WTC11 (cell line): Measurements from ENCODE around the gene PLXNC1. TPM values are rescaled to one million over a fixed set of nuclear protein-coding genes. Genes with fewer than 3 reads are reported as not detected.

Experiments
- ATAC-seq: fragments of 200-7000 bp; cut with Tn5 transposase; 2 replicates; pipeline ENCODE4 v1.10.0; 2021; ENCODE audit warnings: mild to moderate bottlenecking, moderate library complexity
- CTCF ChIA-PET: fragments of 300-600 bp; sonication (Branson Sonifier 250); formaldehyde crosslinking; loops from one replicate; lab custom pipeline; 2021; ENCODE audit warnings: antibody characterized with exemption; lab: Charles Lee
- POLR2A ChIA-PET: fragments of 350-600 bp; sonication (Branson Sonifier 250); formaldehyde crosslinking; loops from one replicate; lab custom pipeline; 2021; ENCODE audit warnings: antibody characterized with exemption; lab: Charles Lee
- DNase-seq: peaks from one replicate; pipeline ENCODE4 v3.0.0; 2021; ENCODE audit warnings: low spot score
- H3K27ac Mint-ChIP-seq: 2 replicates; pipeline ENCODE4 v1.8.0; 2021; ENCODE audit warnings: mixed read lengths
- H3K27me3 Mint-ChIP-seq: 2 replicates; pipeline ENCODE4 v1.8.0; 2021; ENCODE audit warnings: low read depth, mild to moderate bottlenecking, moderate library complexity, mixed read lengths
- H3K36me3 Mint-ChIP-seq: 2 replicates; pipeline ENCODE4 v1.8.0; 2021; ENCODE audit warnings: mixed read lengths
- H3K4me1 Mint-ChIP-seq: 2 replicates; pipeline ENCODE4 v1.8.0; 2022; ENCODE audit warnings: mixed read lengths
- H3K4me3 Mint-ChIP-seq: 2 replicates; pipeline ENCODE4 v1.8.0; 2021; ENCODE audit warnings: mild to moderate bottlenecking, moderate library complexity, mixed read lengths
- H3K9me3 Mint-ChIP-seq: 2 replicates; pipeline ENCODE4 v1.8.0; 2021; ENCODE audit warnings: mixed read lengths
- AFF4 ChIP-seq: sonication (generic); formaldehyde crosslinking; IDR thresholded peaks from 2 replicates; pipeline ENCODE4 v1.8.1; 2023; ENCODE audit warnings: mild to moderate bottlenecking, missing genetic modification reagents, borderline replicate concordance
- CREM ChIP-seq: sonication (generic); formaldehyde crosslinking; IDR thresholded peaks from 2 replicates; pipeline ENCODE4 v1.8.1; 2022; ENCODE audit warnings: mild to moderate bottlenecking, missing genetic modification reagents, moderate library complexity
- E2F1 ChIP-seq: sonication (generic); formaldehyde crosslinking; IDR thresholded peaks from 2 replicates; pipeline ENCODE4 v1.8.0; 2022; ENCODE audit warnings: mild to moderate bottlenecking, missing genetic modification reagents
- E2F5 ChIP-seq: sonication (generic); formaldehyde crosslinking; IDR thresholded peaks from 2 replicates; pipeline ENCODE4 v1.8.1; 2022; ENCODE audit warnings: mild to moderate bottlenecking, moderate library complexity, missing genetic modification reagents
- FOXP4 ChIP-seq: sonication (generic); formaldehyde crosslinking; IDR thresholded peaks from 2 replicates; pipeline ENCODE4 v1.8.0; 2022; ENCODE audit warnings: mild to moderate bottlenecking, missing genetic modification reagents
- GABPB1 ChIP-seq: sonication (generic); formaldehyde crosslinking; IDR thresholded peaks from 2 replicates; pipeline ENCODE4 v1.8.1; 2023; ENCODE audit warnings: mild to moderate bottlenecking, missing genetic modification reagents
- IRF1 ChIP-seq: sonication (generic); formaldehyde crosslinking; IDR thresholded peaks from 2 replicates; pipeline ENCODE4 v1.8.0; 2023; ENCODE audit warnings: missing genetic modification reagents
- KAT7 ChIP-seq: sonication (generic); formaldehyde crosslinking; IDR thresholded peaks from 2 replicates; pipeline ENCODE4 v1.8.1; 2023; ENCODE audit warnings: missing genetic modification reagents, mild to moderate bottlenecking, borderline replicate concordance
- NR3C1 ChIP-seq: sonication (generic); formaldehyde crosslinking; conservative IDR thresholded peaks from 2 replicates; pipeline ENCODE4 v1.8.1; 2023; ENCODE audit warnings: low read depth, mild to moderate bottlenecking, missing genetic modification reagents
- SMAD3 ChIP-seq: sonication (generic); formaldehyde crosslinking; IDR thresholded peaks from 2 replicates; pipeline ENCODE4 v1.8.0; 2022; ENCODE audit warnings: missing genetic modification reagents, mild to moderate bottlenecking, borderline replicate concordance
- SMAD4 ChIP-seq: sonication (generic); formaldehyde crosslinking; IDR thresholded peaks from 2 replicates; pipeline ENCODE4 v1.8.0; 2022; ENCODE audit warnings: mild to moderate bottlenecking, missing genetic modification reagents
- ZBTB43 ChIP-seq: sonication (generic); formaldehyde crosslinking; IDR thresholded peaks from 2 replicates; pipeline ENCODE4 v1.8.1; 2023; ENCODE audit warnings: mild to moderate bottlenecking, missing genetic modification reagents
- ZNF121 ChIP-seq: sonication (generic); formaldehyde crosslinking; IDR thresholded peaks from 2 replicates; pipeline ENCODE4 v1.8.0; 2023; ENCODE audit warnings: missing genetic modification reagents
- ZNF281 ChIP-seq: sonication (generic); formaldehyde crosslinking; IDR thresholded peaks from 2 replicates; pipeline ENCODE4 v1.8.0; 2023; ENCODE audit warnings: mild to moderate bottlenecking, missing genetic modification reagents
- ZNF396 ChIP-seq: fragments of 250-450 bp; sonication (Bioruptor Pico); IDR thresholded peaks from 2 replicates; pipeline ENCODE4 v1.8.0; 2021; ENCODE audit warnings: mild to moderate bottlenecking, moderate library complexity, borderline replicate concordance
- total RNA-seq: library from RNA; stranded (reverse); gene quantifications from 3 replicates; pipeline ENCODE4 v1.2.3, GENCODE V29; 2021
- TF ChIP-seq, protein P1 (sequence below): sonication (generic); formaldehyde crosslinking; IDR thresholded peaks from 2 replicates; pipeline ENCODE4 v1.8.0; 2022; ENCODE audit warnings: mild to moderate bottlenecking, missing genetic modification reagents
- TF ChIP-seq, protein P2 (sequence below): sonication (generic); formaldehyde crosslinking; IDR thresholded peaks from 2 replicates; pipeline ENCODE4 v1.8.0; 2022; ENCODE audit warnings: mild to moderate bottlenecking, missing genetic modification reagents
- TF ChIP-seq, protein P3 (sequence below): sonication (generic); formaldehyde crosslinking; IDR thresholded peaks from 2 replicates; pipeline ENCODE4 v1.8.1; 2023; ENCODE audit warnings: mild to moderate bottlenecking, missing genetic modification reagents, moderate library complexity
- TF ChIP-seq, protein P4 (sequence below): sonication (generic); formaldehyde crosslinking; IDR thresholded peaks from 2 replicates; pipeline ENCODE4 v1.8.1; 2022; ENCODE audit warnings: mild to moderate bottlenecking, missing genetic modification reagents, moderate library complexity, borderline replicate concordance

The PLXNC1 gene
- total RNA-seq, 1 experiment from 2014 or later = 3.1 TPM

- H3K27me3 Mint-ChIP-seq = no peaks in the 10 kb centered on the region
- no peak overlapping the region for H3K27ac Mint-ChIP-seq
- no peaks in the 10 kb centered on the region for H3K36me3 Mint-ChIP-seq
- ChIA-PET POLR2A (no interaction called here), CTCF (interaction anchor here (0.5 kb wide), 1 partner anchor 12 kb away, joined by 3 read pairs; no protein-coding TSS in a partner anchor)
- H3K4me3 Mint-ChIP-seq = no peak overlapping the region
- peaks cover 26% of the 10 kb centered on the region for H3K4me1 Mint-ChIP-seq
- no peaks in the 10 kb centered on the region for H3K9me3 Mint-ChIP-seq
- no peak for ATAC-seq
- no peak for DNase-seq
- TF ChIP-seq, protein P1, sequence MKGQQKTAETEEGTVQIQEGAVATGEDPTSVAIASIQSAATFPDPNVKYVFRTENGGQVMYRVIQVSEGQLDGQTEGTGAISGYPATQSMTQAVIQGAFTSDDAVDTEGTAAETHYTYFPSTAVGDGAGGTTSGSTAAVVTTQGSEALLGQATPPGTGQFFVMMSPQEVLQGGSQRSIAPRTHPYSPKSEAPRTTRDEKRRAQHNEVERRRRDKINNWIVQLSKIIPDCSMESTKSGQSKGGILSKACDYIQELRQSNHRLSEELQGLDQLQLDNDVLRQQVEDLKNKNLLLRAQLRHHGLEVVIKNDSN = no peak
- TF ChIP-seq AFF4 (CRISPR knock-in tag) = no peak
- TF ChIP-seq KAT7 (CRISPR knock-in tag) = no peak
- TF ChIP-seq CREM (CRISPR knock-in tag) = no peak
- no peak for TF ChIP-seq SMAD3 (CRISPR knock-in tag)
- TF ChIP-seq ZBTB43 (CRISPR knock-in tag) = no peak
- TF ChIP-seq, protein P2, sequence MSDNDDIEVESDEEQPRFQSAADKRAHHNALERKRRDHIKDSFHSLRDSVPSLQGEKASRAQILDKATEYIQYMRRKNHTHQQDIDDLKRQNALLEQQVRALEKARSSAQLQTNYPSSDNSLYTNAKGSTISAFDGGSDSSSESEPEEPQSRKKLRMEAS = no peak
- TF ChIP-seq, protein P3, sequence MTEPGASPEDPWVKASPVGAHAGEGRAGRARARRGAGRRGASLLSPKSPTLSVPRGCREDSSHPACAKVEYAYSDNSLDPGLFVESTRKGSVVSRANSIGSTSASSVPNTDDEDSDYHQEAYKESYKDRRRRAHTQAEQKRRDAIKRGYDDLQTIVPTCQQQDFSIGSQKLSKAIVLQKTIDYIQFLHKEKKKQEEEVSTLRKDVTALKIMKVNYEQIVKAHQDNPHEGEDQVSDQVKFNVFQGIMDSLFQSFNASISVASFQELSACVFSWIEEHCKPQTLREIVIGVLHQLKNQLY (CRISPR knock-in tag) = no peak
- no peak for TF ChIP-seq ZNF396 (CRISPR knock-in tag)
- no peak for TF ChIP-seq IRF1 (CRISPR knock-in tag)
- no peak for TF ChIP-seq GABPB1 (CRISPR knock-in tag)
- TF ChIP-seq E2F1 (CRISPR knock-in tag) = no peak
- TF ChIP-seq ZNF121 (CRISPR knock-in tag) = no peak
- no peak for TF ChIP-seq FOXP4
- TF ChIP-seq NR3C1 = no peak
- no peak for TF ChIP-seq ZNF281 (CRISPR knock-in tag)
- TF ChIP-seq SMAD4 (CRISPR knock-in tag) = no peak
- TF ChIP-seq E2F5 (CRISPR knock-in tag) = no peak
- TF ChIP-seq, protein P4, sequence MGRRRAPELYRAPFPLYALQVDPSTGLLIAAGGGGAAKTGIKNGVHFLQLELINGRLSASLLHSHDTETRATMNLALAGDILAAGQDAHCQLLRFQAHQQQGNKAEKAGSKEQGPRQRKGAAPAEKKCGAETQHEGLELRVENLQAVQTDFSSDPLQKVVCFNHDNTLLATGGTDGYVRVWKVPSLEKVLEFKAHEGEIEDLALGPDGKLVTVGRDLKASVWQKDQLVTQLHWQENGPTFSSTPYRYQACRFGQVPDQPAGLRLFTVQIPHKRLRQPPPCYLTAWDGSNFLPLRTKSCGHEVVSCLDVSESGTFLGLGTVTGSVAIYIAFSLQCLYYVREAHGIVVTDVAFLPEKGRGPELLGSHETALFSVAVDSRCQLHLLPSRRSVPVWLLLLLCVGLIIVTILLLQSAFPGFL (CRISPR knock-in tag) = no peak
Measured at GRCh38 chr12:94282675-94283074, 134.3 kb downstream of the PLXNC1 start.
